CD14-positive monocyte (primary cell): ENCODE measurements around the gene TSPAN7. TPM values are rescaled to one million over a fixed set of nuclear protein-coding genes. Genes with fewer than 3 reads are reported as not detected.

ENCODE experiments used
- DNase-seq, 3 donors: peaks; one replicate each; pipeline ENCODE4 v3.0.0-alpha.2; 2011 to 2022
- H2AFZ ChIP-seq: 2 replicates; pipeline ENCODE4 v1.6.0; 2012; ENCODE audit warnings: mild to moderate bottlenecking, low read depth, low read length, inconsistent platforms; ENCODE audit not compliant: insufficient read depth, poor library complexity, severe bottlenecking
- H3K27ac ChIP-seq, 2 donors: 1 replicate in 1 of 2; 2 replicates in 1 of 2; pipeline ENCODE4 v1.5.1; 2012 to 2013; ENCODE audit warnings: low read length in 2 of 2, control low read depth in 1 of 2, inconsistent platforms in 1 of 2, low read depth in 1 of 2, mild to moderate bottlenecking in 1 of 2
- H3K27me3 ChIP-seq, 2 donors: one replicate each; pipeline versions ENCODE4 v1.6.0 to v1.6.1; 2011 to 2013; ENCODE audit warnings: low read length in 2 of 2; ENCODE audit not compliant: control insufficient read depth in 2 of 2, insufficient read depth in 2 of 2
- H3K36me3 ChIP-seq, 2 donors: replicated peaks in 1 of 2; 1 replicate in 1 of 2; 2 replicates in 1 of 2; pipeline versions ENCODE4 v1.5.1 to v1.6.1; 2012 to 2013; ENCODE audit warnings: low read length in 2 of 2, control low read depth in 1 of 2, inconsistent platforms in 1 of 2, mild to moderate bottlenecking in 1 of 2; ENCODE audit not compliant: insufficient read depth in 2 of 2, control insufficient read depth in 1 of 2
- H3K4me1 ChIP-seq, 2 donors: 1 replicate in 1 of 2; 2 replicates in 1 of 2; pipeline versions ENCODE4 v1.5.1 to v1.6.1; 2012 to 2013; ENCODE audit warnings: low read length in 2 of 2, control low read depth in 1 of 2, inconsistent platforms in 1 of 2, mild to moderate bottlenecking in 1 of 2, moderate library complexity in 1 of 2; ENCODE audit not compliant: insufficient read depth in 2 of 2, control insufficient read depth in 1 of 2
- H3K4me2 ChIP-seq: replicated peaks from 2 replicates; pipeline ENCODE3; 2012; ENCODE audit warnings: low read length, moderate library complexity, mild to moderate bottlenecking; ENCODE audit not compliant: poor library complexity, severe bottlenecking; ENCODE audit errors: extremely low read depth
- H3K4me3 ChIP-seq, 3 experiments: fragments of 200-600 bp in 1 of 3; sonication (generic) in 1 of 3; replicated peaks in 1 of 3; 1 replicate in 2 of 3; 2 replicates in 1 of 3; pipeline ENCODE4 v1.5.1; 2011 to 2013; ENCODE audit warnings: low read length in 3 of 3, mild to moderate bottlenecking in 3 of 3, control low read depth in 2 of 3, low read depth in 2 of 3, inconsistent platforms in 1 of 3, moderate library complexity in 1 of 3
- H3K79me2 ChIP-seq: 2 replicates; pipeline ENCODE4 v1.6.0; 2012; ENCODE audit warnings: mild to moderate bottlenecking, control low read depth, inconsistent platforms, low read length, moderate library complexity; ENCODE audit not compliant: insufficient read depth
- H3K9ac ChIP-seq: 2 replicates; pipeline ENCODE4 v1.6.0; 2017; ENCODE audit warnings: low read length, mild to moderate bottlenecking; ENCODE audit not compliant: insufficient read depth, poor library complexity, severe bottlenecking
- H3K9me3 ChIP-seq, 2 donors: replicated peaks in 1 of 2; 1 replicate in 1 of 2; 2 replicates in 1 of 2; pipeline versions ENCODE4 v1.5.1 to v1.6.1; 2012 to 2013; ENCODE audit warnings: low read length in 2 of 2, control low read depth in 1 of 2; ENCODE audit not compliant: control insufficient read depth in 1 of 2, insufficient read depth in 1 of 2
- H4K20me1 ChIP-seq: 2 replicates; pipeline ENCODE4 v1.6.0; 2012; ENCODE audit warnings: mild to moderate bottlenecking, low read length, control low read depth, moderate library complexity; ENCODE audit not compliant: insufficient read depth
- H3K27ac Mint-ChIP-seq, 7 donors: one replicate each; pipeline ENCODE4 v1.8.0; 2020; ENCODE audit warnings: mild to moderate bottlenecking in 7 of 7, mixed read lengths in 7 of 7, moderate library complexity in 6 of 7, inconsistent platforms in 2 of 7
- H3K27me3 Mint-ChIP-seq, 3 donors: one replicate each; pipeline ENCODE4 v1.8.0; 2021 to 2022; ENCODE audit warnings: low read depth in 3 of 3, mild to moderate bottlenecking in 3 of 3, mixed read lengths in 3 of 3, moderate library complexity in 3 of 3, inconsistent platforms in 1 of 3
- H3K36me3 Mint-ChIP-seq, 2 donors: one replicate each; pipeline ENCODE4 v1.8.0; 2020; ENCODE audit warnings: mixed read lengths in 2 of 2, inconsistent platforms in 1 of 2, mild to moderate bottlenecking in 1 of 2
- H3K4me1 Mint-ChIP-seq: one replicate; pipeline ENCODE4 v1.8.0; 2020; ENCODE audit warnings: mild to moderate bottlenecking, mixed read lengths
- H3K4me3 Mint-ChIP-seq, 2 donors: one replicate each; pipeline ENCODE4 v1.8.0; 2020; ENCODE audit warnings: mild to moderate bottlenecking in 2 of 2, mixed read lengths in 2 of 2, moderate library complexity in 1 of 2
- H3K9me3 Mint-ChIP-seq, 7 donors: one replicate each; pipeline ENCODE4 v1.8.0; 2020 to 2022; ENCODE audit warnings: mixed read lengths in 7 of 7, mild to moderate bottlenecking in 6 of 7, moderate library complexity in 6 of 7, inconsistent platforms in 2 of 7
- WGBS: methylation state at CpG from one replicate; pipeline ENCODE4 v1.1.5; 2013; ENCODE audit warnings: missing lambda C conversion rate; ENCODE audit not compliant: insufficient coverage; 5-methylcytosine and 5-hydroxymethylcytosine counted together
- intact Hi-C, 2 donors: fragments of 100-400 bp; cut with micrococcal nuclease; formaldehyde crosslinking; loops; one replicate each; pipeline versions ENCODE4 v1.15.0 to v1.15.1; 2023
- polyA plus RNA-seq, 3 donors: library from polyadenylated mRNA; depleted of rRNA in 1 of 3; unstranded in 2 of 3; stranded (reverse) in 1 of 3; fragments of 300-500 nt in 2 of 3; fragments of >200 nt in 1 of 3; fragmentation: Illumina TruSeq in 2 of 3; gene quantifications; 1 replicate in 2 of 3; 2 replicates in 1 of 3; pipeline ENCODE4 v1.2.3, GENCODE V29; 2012 to 2021
- TF ChIP-seq, protein P1 (sequence below): fragments of 200-600 bp; IDR thresholded peaks from one replicate; pipeline ENCODE4 v1.8.0; 2022; ENCODE audit warnings: antibody characterized with exemption, mild to moderate bottlenecking

The TSPAN7 gene
- polyA plus RNA-seq, 3 donors, result not detected

DNA sequence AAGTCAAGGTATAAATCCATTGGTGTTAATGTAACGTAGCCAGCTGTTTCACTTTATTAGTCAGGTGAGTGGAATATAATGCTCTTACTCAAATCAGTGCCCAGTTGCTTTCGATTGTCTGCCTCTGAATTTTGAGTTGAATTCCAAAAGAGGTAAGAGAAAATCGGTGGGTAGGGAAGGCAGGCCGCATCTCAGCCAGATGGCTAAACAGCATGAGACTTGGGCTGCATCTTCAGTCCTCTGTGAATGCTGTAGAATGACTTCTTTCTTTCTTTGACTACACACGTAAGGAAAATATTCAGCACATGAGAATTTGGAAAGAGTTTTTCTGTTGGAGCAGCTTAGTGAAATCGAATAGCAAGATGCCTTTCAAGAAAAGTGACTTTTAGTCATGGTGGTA, 49.5 kb downstream of the TSPAN7 start:
- no peaks in the 10 kb centered on the region for H3K79me2 ChIP-seq
- 95% methylated on average over 3 of the region's 6 CpGs for WGBS
- TF ChIP-seq, protein P1, sequence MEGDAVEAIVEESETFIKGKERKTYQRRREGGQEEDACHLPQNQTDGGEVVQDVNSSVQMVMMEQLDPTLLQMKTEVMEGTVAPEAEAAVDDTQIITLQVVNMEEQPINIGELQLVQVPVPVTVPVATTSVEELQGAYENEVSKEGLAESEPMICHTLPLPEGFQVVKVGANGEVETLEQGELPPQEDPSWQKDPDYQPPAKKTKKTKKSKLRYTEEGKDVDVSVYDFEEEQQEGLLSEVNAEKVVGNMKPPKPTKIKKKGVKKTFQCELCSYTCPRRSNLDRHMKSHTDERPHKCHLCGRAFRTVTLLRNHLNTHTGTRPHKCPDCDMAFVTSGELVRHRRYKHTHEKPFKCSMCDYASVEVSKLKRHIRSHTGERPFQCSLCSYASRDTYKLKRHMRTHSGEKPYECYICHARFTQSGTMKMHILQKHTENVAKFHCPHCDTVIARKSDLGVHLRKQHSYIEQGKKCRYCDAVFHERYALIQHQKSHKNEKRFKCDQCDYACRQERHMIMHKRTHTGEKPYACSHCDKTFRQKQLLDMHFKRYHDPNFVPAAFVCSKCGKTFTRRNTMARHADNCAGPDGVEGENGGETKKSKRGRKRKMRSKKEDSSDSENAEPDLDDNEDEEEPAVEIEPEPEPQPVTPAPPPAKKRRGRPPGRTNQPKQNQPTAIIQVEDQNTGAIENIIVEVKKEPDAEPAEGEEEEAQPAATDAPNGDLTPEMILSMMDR, result no peak

DNA sequence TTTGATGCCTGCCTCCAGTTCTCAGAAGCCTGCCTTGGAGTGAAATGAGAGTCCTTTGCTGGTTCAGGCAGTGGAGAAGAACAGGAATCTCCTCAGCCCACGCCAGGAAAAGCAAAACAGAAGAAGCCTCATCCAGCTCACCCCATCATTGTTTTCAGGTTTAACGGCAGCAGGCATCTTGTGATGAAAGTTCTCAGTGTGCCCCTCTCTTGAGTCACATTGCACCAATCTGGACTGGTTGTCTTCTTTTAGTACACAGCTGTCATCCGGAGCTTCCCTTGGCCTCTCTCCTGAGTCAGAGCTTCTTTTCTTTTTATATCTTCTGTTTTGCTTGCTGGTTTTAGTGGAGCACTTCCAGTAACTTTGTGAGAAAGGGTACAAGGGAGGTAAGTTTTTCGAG, 50.9 kb downstream of the TSPAN7 start:
- DNase-seq, result no peak
- H3K27me3 Mint-ChIP-seq, result peaks cover 0 to 7% (median 3%) of the 10 kb centered on the region in 3 donors
- no peak overlapping the region for H2AFZ ChIP-seq
- H3K27ac ChIP-seq, result no peak overlapping the region
- H3K9me3 Mint-ChIP-seq, result peaks cover 0 to 1% (median 0%) of the 10 kb centered on the region in 7 donors
- H3K4me1 Mint-ChIP-seq, result peaks cover 10% of the 10 kb centered on the region
- H3K36me3 ChIP-seq, result no peaks in the 10 kb centered on the region
- no peak overlapping the region for H3K4me3 Mint-ChIP-seq
- no peak overlapping the region for H3K9ac ChIP-seq
- H4K20me1 ChIP-seq, result no peaks in the 10 kb centered on the region
- no peak overlapping the region for H3K4me3 ChIP-seq
- H3K9me3 ChIP-seq, result no peaks in the 10 kb centered on the region
- H3K4me2 ChIP-seq, result no peak overlapping the region
- no peaks in the 10 kb centered on the region for H3K79me2 ChIP-seq
- H3K27me3 ChIP-seq, result peaks cover 0 to 5% of the 10 kb centered on the region in 2 donors
- TF ChIP-seq, protein P1, result no peak
- intact Hi-C loops, result no loop called here
- WGBS, result no CpG with 5 or more reads among the region's 4 CpGs
- H3K36me3 Mint-ChIP-seq, result no peaks in the 10 kb centered on the region
- peaks cover 0 to 4% of the 10 kb centered on the region in 2 donors for H3K4me1 ChIP-seq
- no peak overlapping the region for H3K27ac Mint-ChIP-seq

More for the DNA sequence above, 49.5 kb downstream of the TSPAN7 start:
- Histone ChIP-seq H3K36me3 (no peaks in the 10 kb centered on the region), H3K4me1 (peaks cover 0 to 4% of the 10 kb centered on the region in 2 donors), H3K9ac (no peak overlapping the region), H2AFZ (no peak overlapping the region), H4K20me1 (no peaks in the 10 kb centered on the region), H3K9me3 (no peaks in the 10 kb centered on the region), H3K4me3 (no peak overlapping the region), H3K27ac (no peak overlapping the region), H3K4me2 (no peak overlapping the region), H3K27me3 (peaks cover 0 to 5% of the 10 kb centered on the region in 2 donors)
- no peaks in the 10 kb centered on the region for H3K9me3 Mint-ChIP-seq
- no peak overlapping the region for H3K27ac Mint-ChIP-seq
- DNase-seq, result no peak
- peaks cover 13% of the 10 kb centered on the region for H3K4me1 Mint-ChIP-seq
- H3K4me3 Mint-ChIP-seq, result no peak overlapping the region
- intact Hi-C loops, result no loop called here
- H3K36me3 Mint-ChIP-seq, result no peaks in the 10 kb centered on the region
- H3K27me3 Mint-ChIP-seq, result peaks cover 0 to 8% (median 4%) of the 10 kb centered on the region in 3 donors
